ENCODE results near the gene CORO1C. TPM values are rescaled to one million over a fixed set of nuclear protein-coding genes. Genes with fewer than 3 reads are reported as not detected.

Gene CORO1C
- polyA plus RNA-seq, 1 donor from 2014 or later: 123 TPM

DNA sequence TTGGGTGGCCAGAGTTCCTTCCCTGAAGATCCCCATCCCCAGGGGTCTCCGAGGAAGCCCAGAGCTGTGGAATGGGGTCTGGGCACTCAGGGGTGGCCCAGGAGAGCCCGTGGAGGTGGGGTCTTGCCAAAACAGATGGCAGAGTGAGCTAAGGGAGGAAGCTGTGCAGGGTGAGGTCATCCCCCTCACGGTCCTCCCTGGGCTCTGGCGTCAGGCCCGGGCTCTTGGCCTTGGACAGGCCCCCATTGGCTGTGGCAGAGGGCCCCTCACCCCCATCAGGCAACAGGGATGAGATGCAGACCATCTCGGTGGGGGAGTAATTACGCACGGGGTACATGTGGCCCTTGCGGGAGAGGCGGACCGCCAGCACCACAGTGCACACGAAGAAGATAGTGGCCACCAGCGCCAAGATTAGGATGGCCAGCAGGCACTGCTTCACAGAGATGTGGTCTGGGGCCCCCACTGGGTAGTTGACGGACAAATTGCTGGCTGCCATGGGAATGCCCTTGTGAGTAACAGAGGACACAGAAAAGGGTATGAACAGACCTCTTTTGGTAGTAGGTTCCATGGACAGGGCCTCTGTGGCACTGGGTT, 108.3 kb downstream of the CORO1C start:
- no peaks in the 10 kb centered on the region for H3F3A ChIP-seq (ENCODE audit: insufficient read depth, low read length, poor library complexity, severe bottlenecking)
- no peaks in the 10 kb centered on the region for H3K9me3 ChIP-seq (ENCODE audit: low read length)
- H3K36me3 ChIP-seq (ENCODE audit: insufficient read depth, low read length): no peaks in the 10 kb centered on the region
- H3K9ac ChIP-seq (ENCODE audit: low read length): no peak overlapping the region
- H3K4me2 ChIP-seq (ENCODE audit: low read length): no peak overlapping the region
- TF ChIP-seq POLR2AphosphoS5 (IDR thresholded peaks at IDR 0.05) (no peak), EZH2 (IDR thresholded peaks at IDR 0.05; ENCODE audit: borderline replicate concordance, insufficient read depth, low read length, poor library complexity, severe bottlenecking) (no peak), EP300 (conservative IDR thresholded peaks at IDR 0.05; ENCODE audit: poor library complexity, severe bottlenecking) (no peak), MXI1 (conservative IDR thresholded peaks at IDR 0.05; ENCODE audit: poor library complexity, severe bottlenecking) (no peak), TAF1 (IDR thresholded peaks at IDR 0.05; ENCODE audit: low read depth) (no peak), CTCF (IDR thresholded peaks at IDR 0.05; ENCODE audit: poor library complexity, severe bottlenecking) (no peak), SMC3 (conservative IDR thresholded peaks at IDR 0.05; ENCODE audit: poor library complexity) (no peak), RAD21 (conservative IDR thresholded peaks at IDR 0.05) (no peak)
- TF ChIP-seq, protein P1, sequence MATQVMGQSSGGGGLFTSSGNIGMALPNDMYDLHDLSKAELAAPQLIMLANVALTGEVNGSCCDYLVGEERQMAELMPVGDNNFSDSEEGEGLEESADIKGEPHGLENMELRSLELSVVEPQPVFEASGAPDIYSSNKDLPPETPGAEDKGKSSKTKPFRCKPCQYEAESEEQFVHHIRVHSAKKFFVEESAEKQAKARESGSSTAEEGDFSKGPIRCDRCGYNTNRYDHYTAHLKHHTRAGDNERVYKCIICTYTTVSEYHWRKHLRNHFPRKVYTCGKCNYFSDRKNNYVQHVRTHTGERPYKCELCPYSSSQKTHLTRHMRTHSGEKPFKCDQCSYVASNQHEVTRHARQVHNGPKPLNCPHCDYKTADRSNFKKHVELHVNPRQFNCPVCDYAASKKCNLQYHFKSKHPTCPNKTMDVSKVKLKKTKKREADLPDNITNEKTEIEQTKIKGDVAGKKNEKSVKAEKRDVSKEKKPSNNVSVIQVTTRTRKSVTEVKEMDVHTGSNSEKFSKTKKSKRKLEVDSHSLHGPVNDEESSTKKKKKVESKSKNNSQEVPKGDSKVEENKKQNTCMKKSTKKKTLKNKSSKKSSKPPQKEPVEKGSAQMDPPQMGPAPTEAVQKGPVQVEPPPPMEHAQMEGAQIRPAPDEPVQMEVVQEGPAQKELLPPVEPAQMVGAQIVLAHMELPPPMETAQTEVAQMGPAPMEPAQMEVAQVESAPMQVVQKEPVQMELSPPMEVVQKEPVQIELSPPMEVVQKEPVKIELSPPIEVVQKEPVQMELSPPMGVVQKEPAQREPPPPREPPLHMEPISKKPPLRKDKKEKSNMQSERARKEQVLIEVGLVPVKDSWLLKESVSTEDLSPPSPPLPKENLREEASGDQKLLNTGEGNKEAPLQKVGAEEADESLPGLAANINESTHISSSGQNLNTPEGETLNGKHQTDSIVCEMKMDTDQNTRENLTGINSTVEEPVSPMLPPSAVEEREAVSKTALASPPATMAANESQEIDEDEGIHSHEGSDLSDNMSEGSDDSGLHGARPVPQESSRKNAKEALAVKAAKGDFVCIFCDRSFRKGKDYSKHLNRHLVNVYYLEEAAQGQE (IDR thresholded peaks at IDR 0.05; ENCODE audit: borderline replicate concordance): no peak
- H4K20me1 ChIP-seq (ENCODE audit: insufficient read depth): no peaks in the 10 kb centered on the region
- H3K9me2 ChIP-seq (ENCODE audit: insufficient read depth, low read length): no peaks in the 10 kb centered on the region
- no peak overlapping the region for H3K4me3 ChIP-seq (ENCODE audit: low read length)
- H3K27me3 ChIP-seq (ENCODE audit: insufficient read depth, low read depth, low read length): no peaks in the 10 kb centered on the region
- H3K27ac ChIP-seq (ENCODE audit: low read length): no peak overlapping the region
- H3K79me2 ChIP-seq (replicated peaks; ENCODE audit: insufficient read depth, low read length): no peaks in the 10 kb centered on the region
- no peak overlapping the region for H2AFZ ChIP-seq (ENCODE audit: low read depth, low read length)

- Histone ChIP-seq H3K4me2 (ENCODE audit: low read length) (no peak overlapping the region), H3K9me2 (ENCODE audit: insufficient read depth, low read length) (no peaks in the 10 kb centered on the region), H3K27me3 (ENCODE audit: insufficient read depth, low read depth, low read length) (no peaks in the 10 kb centered on the region), H3K9ac (ENCODE audit: low read length) (no peak overlapping the region), H4K20me1 (ENCODE audit: insufficient read depth) (no peaks in the 10 kb centered on the region), H2AFZ (ENCODE audit: low read depth, low read length) (no peak overlapping the region), H3K27ac (ENCODE audit: low read length) (no peak overlapping the region), H3K36me3 (ENCODE audit: insufficient read depth, low read length) (no peaks in the 10 kb centered on the region), H3F3A (ENCODE audit: insufficient read depth, low read length, poor library complexity, severe bottlenecking) (no peaks in the 10 kb centered on the region), H3K79me2 (replicated peaks; ENCODE audit: insufficient read depth, low read length) (no peaks in the 10 kb centered on the region), H3K4me3 (ENCODE audit: low read length) (no peak overlapping the region), H3K9me3 (ENCODE audit: low read length) (no peaks in the 10 kb centered on the region)
- TF ChIP-seq EZH2 (IDR thresholded peaks at IDR 0.05; ENCODE audit: borderline replicate concordance, insufficient read depth, low read length, poor library complexity, severe bottlenecking): no peak
- no peak for TF ChIP-seq RAD21 (conservative IDR thresholded peaks at IDR 0.05)
- TF ChIP-seq EP300 (conservative IDR thresholded peaks at IDR 0.05; ENCODE audit: poor library complexity, severe bottlenecking): no peak
- no peak for TF ChIP-seq SMC3 (conservative IDR thresholded peaks at IDR 0.05; ENCODE audit: poor library complexity)
- TF ChIP-seq TAF1 (IDR thresholded peaks at IDR 0.05; ENCODE audit: low read depth): no peak
Measured at GRCh38 chr12:108622421-108622820, 108.9 kb downstream of the CORO1C start.
